ENCODE measurements around the gene MTERF4.

MTERF4 gene, protein sequence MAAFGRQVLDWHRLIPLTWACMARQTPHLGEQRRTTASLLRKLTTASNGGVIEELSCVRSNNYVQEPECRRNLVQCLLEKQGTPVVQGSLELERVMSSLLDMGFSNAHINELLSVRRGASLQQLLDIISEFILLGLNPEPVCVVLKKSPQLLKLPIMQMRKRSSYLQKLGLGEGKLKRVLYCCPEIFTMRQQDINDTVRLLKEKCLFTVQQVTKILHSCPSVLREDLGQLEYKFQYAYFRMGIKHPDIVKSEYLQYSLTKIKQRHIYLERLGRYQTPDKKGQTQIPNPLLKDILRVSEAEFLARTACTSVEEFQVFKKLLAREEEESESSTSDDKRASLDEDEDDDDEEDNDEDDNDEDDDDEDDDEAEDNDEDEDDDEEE

DNA sequence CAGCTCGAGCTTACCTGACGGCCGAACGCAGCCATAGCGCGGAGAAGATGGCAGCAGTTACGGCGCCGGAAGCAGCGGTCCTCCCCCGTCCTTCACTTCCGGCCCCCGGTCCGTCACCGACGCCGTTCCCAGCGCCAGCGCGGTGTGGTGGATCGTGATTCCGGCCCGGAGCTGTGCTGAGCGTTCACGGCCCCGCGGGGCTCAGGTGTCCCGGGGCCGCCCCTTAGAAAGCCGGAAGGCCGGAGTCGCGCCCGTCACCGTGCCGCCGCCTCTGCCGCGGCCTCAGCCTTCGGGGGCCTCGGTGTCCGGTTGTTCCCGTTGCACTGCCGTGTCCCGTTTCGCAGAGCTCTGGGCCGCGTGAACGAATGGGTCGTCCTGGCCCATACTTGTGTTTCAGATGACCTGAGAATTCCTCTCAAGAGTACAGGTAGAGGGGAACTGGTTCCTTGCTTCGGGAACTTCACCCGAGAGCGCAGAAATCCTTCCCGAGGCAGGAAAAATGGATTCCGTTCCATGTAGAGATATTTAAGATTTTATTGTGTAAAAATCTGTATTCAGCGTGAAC lies at the start of gene MTERF4:
Gene MTERF4 (minus strand): TSS at position 49 of the 565 bp plus-strand sequence. CDS start 14 bp downstream, at position 35.
- TF ChIP-seq, protein P1, sequence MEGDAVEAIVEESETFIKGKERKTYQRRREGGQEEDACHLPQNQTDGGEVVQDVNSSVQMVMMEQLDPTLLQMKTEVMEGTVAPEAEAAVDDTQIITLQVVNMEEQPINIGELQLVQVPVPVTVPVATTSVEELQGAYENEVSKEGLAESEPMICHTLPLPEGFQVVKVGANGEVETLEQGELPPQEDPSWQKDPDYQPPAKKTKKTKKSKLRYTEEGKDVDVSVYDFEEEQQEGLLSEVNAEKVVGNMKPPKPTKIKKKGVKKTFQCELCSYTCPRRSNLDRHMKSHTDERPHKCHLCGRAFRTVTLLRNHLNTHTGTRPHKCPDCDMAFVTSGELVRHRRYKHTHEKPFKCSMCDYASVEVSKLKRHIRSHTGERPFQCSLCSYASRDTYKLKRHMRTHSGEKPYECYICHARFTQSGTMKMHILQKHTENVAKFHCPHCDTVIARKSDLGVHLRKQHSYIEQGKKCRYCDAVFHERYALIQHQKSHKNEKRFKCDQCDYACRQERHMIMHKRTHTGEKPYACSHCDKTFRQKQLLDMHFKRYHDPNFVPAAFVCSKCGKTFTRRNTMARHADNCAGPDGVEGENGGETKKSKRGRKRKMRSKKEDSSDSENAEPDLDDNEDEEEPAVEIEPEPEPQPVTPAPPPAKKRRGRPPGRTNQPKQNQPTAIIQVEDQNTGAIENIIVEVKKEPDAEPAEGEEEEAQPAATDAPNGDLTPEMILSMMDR (IDR thresholded peaks at IDR 0.05; ENCODE audit: low read depth, low read length): no peak

GRCh38 chr2:241150660-241151530 lies 48.8 kb upstream of the MTERF4 start:
- H3K4me3 ChIP-seq (ENCODE audit: low read depth, low read length): peak overlapping the region; percentile 92
- TF ChIP-seq, protein P1 (IDR thresholded peaks at IDR 0.05; ENCODE audit: low read depth, low read length): no peak

More for the DNA sequence above, at the start of gene MTERF4:
- peak within 1 kb of the TSS; percentile 76 for H3K4me3 ChIP-seq (ENCODE audit: low read depth, low read length)

GRCh38 chr2:241149925-241150659 lies 48.0 kb upstream of the MTERF4 start, which contains the start of gene PPP1R7:
TSS of gene PPP1R7 (plus strand) at chr2:241150467. CDS start at chr2:241150496, 29 bp downstream.
- TF ChIP-seq, protein P1 (IDR thresholded peaks at IDR 0.05; ENCODE audit: low read depth, low read length): no peak
- H3K4me3 ChIP-seq (ENCODE audit: low read depth, low read length): peak within 1 kb of the TSS; percentile 92

DNA sequence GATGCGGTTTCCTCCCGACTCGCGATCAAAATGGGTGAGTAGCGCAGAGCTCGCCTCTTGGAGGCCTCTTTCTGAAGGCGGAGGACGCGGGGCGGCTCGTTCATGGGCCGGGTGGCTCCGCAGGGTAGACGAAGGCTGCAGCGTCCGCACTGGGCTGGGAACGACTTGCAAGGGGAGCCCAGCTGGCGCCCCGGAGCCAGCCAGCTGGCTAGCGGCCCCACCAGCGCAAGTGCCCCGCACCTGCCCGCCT lies 47.5 kb upstream of the MTERF4 start:
- TF ChIP-seq, protein P1 (IDR thresholded peaks at IDR 0.05; ENCODE audit: low read depth, low read length): no peak

DNA sequence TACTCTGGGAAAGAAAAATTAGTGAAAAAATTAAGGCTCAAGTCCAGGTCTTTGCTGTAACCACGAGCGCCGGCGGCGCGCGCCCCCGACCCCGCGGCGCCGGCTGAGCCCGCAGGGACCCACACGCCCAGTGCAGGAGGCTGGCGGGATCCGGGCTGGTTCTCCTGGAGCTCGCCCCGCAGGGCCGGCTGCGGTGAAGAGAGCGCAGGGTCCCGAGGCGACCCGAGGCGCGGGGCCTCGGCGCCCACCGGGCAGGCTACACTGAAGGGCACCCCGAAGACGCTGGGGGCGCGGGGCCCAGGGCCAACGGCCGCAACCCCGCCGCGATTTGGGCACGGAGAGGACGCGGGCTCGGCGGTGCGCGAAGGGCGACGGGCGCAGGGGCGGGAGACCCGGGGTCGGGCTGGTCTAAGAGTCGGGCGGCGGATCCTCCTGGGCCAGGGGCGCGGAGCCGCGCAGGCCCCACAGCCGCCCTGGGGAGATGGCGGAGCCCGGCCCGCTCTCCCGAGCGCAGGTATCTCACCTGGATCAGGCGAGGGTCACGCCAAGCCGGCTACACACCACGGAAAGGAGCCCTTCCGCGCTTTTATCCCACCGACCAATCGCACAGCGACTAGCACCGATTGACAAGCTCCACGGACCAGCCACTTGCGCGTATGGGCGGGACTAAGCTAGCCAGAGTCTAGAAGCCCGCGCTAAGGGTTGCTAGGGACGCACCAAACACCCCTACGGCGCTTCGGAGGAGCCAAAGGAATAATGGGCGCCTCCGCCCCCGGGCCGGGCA lies 47.0 kb upstream of the MTERF4 start, which contains the start of gene PASK:
Gene PASK (minus strand): TSS at position 582 of the 784 bp plus-strand sequence. CDS start 6,440 bp downstream, outside the sequence.
- H3K4me3 ChIP-seq (ENCODE audit: low read depth, low read length): peak within 1 kb of the TSS; percentile 92
- TF ChIP-seq, protein P1 (IDR thresholded peaks at IDR 0.05; ENCODE audit: low read depth, low read length): no peak

More for the DNA sequence above, 47.5 kb upstream of the MTERF4 start:
- peak overlapping the region; percentile 92 for H3K4me3 ChIP-seq (ENCODE audit: low read depth, low read length)

GRCh38 chr2:241148239-241148638 lies 46.2 kb upstream of the MTERF4 start:
- TF ChIP-seq, protein P1 (IDR thresholded peaks at IDR 0.05; ENCODE audit: low read depth, low read length): no peak
- peak overlapping the region; percentile 92 for H3K4me3 ChIP-seq (ENCODE audit: low read depth, low read length)
